ENCODE measurements around the gene MCHR1.
"Not testable (repeated sequence)": the region's sequence is repeated elsewhere in the genome, so short reads cannot be mapped to it uniquely, and the experiment has no call there.

The MCHR1 gene

DNA sequence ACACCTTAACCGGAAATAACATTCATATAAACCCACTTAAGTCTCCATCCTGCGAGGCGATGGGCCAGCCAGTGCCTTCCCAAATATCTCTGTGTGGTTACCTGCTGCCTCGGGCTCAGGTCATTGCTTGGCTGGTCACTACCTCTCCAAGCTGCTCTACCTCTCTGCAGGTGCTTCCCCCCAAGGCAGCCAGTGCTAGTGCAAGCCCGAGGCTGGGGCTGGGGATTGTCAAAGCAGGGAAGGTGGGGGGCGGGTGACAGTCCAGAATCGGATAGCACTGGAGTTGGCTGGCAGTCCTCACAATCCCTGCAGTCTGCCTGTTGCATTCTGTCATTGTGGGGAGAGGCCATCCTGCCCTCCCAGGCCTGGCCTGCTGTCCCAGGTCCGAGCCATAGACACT is 11.1 kb downstream of the MCHR1 start:
- DNase-seq (ENCODE audit: low spot score): no peak

DNA sequence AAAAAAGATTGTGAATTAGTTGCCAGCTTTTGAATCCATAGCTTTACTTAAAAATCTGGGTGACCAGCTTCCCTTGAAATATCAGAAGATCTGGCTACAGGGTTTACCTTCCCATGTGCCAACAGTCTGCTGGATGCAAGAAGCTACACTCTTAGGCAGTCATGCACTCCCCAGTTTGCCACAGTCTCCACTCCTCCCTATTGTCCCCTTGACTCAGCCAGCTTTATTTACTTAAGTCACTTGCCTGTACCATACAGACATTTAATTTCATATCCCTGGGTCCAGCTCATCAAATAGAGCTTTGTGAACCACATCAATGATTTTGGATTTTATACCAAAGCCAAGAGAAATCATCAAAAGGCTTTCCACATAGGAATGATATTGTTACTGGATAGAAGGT is 12.2 kb downstream of the MCHR1 start:
- DNase-seq (ENCODE audit: low spot score): no peak

DNA sequence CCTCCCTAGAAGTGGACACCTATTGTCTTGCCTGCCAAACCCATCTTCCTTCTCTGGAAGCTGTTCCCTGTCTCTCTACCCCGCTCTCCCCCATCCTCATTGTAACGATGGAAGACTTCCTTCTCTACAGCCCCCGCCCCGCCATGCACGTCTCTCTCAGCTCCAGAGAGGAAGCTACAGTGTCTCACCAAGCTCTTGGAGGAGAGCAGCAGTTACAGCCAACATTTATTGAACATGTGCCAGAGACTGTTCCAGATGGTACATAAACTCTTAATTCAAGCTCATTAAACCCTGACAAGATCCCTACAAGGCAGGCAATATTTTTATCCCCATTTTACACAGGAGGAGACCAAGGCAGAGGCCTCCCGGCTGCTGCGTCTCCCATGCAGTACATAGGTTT is 15.1 kb downstream of the MCHR1 start:
- DNase-seq (ENCODE audit: low spot score): no peak

DNA sequence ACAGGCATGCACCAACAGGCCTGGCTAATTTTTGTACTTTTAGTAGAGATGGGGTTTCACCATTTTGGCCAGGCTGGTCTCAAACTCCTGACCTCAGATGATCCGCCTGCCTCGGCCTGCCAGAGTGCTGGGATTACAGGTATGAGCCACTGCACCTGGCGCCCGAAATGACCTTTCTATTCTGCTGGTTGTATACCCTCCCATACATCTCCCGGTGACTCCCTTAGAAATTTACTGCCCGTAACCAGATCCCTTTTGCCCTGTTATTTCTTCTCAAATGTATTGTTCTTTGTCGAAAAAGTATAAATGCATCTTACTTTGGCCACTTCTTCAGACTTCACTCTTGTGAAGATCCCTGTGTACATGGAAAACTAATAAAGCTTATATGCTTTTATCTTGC is 22.0 kb downstream of the MCHR1 start:
- DNase-seq (ENCODE audit: low spot score): no peak

DNA sequence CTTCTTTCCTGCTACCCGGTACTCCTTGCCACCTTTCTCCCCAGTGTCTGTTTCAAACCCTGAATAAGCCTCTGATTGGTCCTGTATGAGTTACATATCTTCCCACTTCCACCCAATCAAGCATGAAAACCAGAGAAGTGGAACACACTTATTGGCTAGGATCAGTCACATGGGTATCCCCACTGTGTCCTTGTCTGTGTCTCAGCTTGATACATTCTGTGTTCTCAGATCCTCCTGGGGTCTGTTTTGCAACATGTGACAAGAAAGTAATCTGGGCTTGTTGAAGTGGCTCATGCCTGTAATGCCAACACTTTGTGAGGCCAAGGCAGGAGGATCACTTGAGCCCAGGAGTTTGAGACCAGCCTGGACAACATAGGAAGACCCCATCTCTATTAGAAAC is 23.9 kb downstream of the MCHR1 start:
- peak; percentile 26 for DNase-seq (ENCODE audit: low spot score)

DNA sequence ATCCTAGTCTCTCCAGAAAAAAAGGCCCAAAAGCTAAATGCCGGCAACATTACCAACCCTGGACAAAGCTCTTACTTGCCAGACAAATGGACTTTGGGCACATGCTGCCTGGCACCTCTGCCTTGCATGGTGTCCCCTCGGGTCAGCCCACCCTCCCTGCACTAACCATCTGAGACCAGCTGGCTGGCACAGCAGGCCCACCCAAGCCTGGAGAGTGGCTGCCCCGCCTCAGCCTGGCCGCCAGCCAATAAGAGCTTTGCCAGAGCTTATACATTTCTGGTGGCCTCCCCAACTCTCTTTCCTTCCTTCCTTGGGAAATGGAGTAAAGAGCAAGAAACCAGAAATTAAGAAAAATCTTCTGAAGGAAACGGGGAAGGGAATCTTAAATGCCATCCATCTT is 24.5 kb downstream of the MCHR1 start:
- DNase-seq (ENCODE audit: low spot score): no peak

DNA sequence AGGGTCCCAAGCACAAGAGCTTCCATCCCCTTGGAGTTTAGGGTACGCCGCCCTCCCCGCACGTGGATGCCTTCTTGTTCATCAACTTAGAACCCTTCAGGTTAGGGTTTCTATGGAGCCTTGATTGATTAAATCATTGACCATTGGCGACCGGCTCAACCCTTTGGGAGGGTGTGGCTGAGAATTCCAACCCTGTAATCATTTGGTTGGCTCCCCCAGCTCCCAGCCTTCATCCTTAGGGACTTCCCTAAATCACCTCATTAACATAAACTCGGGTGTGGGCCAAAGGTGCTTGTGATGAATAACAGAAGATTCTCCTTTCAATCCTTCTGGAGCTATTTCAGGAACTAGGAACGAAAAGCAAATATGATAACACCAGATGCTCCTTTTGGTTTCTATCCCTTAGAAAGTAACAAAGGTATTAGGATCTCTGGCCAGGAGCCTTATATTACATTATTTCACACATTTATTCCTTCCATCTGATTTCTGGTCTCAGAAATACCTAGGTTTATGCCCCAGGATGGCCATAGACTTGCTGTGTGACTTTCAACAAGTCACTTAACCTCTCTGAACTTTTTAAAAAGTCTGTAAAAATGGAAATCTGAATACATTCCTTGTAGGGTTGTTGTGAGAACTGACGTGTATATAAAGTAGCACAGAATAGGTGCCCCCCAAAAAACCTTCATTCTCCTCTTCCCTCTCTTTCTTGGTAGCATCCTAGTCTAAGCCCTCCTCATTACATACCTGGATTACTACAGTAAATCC is 26.8 kb downstream of the MCHR1 start:
- no peak for DNase-seq (ENCODE audit: low spot score)

DNA sequence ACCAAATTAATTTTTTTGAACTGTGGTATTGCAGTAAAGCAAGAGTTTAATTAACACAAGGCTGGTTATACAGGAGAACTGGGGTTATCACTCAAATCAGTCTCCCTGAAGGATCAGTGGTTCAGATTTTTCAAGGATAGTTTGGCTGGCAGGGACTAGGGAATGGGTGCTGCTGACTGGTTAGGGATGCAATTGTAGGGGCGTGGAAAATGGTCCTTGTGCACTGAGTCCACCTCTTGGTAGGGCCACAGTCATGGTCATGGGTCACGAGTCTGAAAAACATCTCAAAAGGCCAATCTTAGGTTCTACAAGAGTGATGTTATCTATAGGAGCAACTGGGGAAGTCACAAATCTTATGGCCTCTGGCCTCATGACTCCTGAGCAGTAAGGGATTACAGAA is 27.9 kb downstream of the MCHR1 start:
- no peak for DNase-seq (ENCODE audit: low spot score)

DNA sequence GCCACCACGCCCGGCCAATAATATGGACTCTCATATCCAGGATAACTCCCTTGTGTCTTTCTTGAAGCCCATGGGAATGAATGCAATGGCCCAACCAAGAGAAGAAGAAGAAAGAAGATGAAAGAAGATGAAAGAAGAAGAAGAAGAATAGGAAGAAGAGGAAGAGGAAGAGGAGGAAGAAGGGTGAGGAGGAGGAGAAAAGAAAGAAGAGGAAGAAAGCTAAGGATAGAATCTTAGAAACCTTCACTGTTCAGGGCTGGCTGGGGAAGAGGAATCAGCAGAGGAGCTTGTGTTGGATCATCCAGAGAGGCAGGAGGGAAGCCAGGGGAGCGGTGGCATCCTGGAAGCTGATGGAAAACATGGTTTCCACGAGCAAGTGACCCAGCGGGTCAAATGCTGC is 28.9 kb downstream of the MCHR1 start:
- DNase-seq (ENCODE audit: low spot score): no peak

DNA sequence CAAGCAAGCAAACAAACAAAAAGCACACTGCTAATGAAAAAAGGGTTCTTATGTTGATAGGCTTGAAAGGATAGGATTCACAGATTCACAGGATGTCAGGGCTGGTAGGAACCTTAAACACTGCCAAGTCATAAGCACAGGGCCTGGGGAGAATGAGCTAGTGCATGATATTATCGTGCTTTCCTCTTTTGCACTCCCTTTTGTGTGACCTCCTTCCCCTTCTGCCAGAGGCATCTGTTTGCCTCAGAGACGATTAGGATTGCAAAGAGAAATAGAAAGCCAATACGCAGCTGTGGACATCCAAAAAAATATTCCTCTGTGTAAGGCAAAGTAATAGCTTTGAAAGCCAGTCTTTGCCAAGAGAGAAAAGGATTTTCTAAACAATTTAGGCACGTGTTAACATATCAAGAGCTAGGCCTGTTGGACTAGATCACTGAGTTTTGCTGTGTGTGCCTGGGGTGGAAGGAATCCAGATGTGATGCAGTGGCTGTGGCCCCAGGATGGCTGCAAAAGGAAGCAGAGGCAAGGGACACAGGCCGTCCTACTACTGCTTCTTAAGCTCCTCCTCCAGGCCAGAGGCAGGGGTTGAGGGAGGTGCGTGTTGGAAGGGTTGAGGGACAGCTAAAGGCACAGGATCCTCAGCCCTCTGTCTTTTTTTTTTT is 30.6 kb downstream of the MCHR1 start:
- no peak for DNase-seq (ENCODE audit: low spot score)

DNA sequence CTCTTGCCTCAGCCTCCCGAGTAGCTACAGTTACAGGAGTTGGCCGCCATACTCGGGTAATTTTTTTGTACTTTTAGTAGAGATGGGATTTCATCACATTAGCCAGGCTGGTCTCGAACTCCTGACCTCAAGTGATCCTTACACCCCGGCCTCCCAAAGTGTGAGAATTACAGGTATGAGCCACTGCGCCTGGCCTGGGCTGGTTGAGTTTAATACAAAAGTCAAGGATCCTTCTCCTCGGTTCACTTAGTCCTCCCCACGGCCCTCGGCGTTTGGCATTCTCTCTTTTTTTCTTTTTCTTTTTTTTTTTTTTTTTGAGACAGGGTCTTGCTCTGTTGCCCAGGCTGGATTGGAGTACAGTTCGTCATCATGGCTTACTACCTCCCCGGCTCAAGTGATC is 33.0 kb downstream of the MCHR1 start:
- DNase-seq (ENCODE audit: low spot score): no peak

DNA sequence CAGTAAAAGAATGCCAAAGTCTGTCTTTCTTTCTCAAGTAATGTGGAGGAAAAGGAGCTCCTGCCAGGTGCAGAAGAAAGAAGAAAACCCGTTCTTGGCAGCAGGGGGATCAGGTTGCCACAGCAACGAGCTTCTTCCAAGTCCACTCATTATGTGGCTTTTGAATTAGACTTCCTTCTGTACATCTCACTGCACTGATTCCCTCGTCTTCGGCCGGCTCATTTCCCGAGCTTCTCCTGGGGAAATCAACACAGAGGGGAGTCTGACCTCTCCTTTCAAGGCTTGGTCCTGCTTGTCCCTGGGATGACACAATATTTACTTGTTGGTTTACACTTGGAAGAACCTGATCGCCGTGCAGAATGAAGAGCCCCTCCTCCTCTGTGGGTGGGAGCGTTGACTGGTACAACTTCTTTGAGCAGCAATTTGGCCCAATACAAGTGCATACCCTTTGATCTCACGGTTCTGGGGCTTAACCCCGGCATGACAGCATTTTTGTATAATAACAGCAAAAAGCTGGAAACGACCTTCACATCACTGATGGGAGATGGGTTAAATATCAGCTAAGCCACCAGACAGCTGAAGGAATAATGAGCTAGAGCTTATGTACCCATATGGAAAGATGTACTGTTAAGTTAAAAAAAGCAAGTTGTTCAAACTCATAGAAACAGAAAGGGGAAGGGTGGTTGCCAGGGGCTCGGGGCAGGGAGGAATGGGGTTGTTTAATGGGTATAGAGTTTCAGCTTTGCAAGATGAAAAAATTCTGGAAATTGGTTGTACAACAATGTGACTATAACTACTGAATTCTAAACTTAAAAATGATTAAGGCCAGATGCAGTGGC is 35.4 kb downstream of the MCHR1 start:
- peak; percentile 43 for DNase-seq (ENCODE audit: low spot score)

DNA sequence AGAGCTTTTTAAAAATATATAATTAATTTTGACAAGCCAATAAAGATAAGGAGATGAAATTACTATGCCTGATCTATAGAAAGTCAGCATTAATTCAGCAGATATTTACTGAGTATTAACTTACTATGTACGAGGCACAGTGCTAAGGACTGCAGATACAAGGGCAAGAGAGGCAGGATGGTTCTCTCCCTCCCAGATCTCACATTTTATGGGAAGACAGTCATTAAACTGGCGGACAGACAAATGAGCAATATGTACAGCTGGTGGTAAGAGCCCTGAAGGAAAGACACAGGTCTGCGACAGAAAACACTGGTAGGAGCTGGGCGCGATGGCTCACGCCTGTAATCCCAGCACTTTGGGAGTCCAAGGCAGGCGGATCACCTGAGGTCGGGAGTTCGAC is 36.8 kb downstream of the MCHR1 start:
- DNase-seq (ENCODE audit: low spot score): no peak

DNA sequence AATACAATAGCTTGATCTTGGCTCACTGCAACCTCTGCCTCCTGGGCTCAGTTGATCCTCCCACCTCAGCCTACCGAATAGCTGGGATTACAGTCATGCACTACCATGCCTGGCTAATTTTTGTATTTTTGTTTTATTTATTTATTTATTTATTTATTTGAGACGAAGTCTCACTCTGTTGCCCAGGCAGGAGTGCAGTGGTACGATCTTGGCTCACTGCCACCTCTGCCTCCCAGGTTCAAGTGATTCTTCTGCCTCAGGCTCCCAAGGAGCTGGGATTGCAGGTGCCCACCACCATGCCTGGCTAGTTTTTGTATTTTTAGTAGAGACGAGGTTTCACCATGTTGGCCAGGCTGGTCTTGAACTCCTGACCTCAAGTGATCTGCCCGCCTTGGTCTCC is 38.4 kb downstream of the MCHR1 start:
- DNase-seq (ENCODE audit: low spot score): not testable (repeated sequence)

DNA sequence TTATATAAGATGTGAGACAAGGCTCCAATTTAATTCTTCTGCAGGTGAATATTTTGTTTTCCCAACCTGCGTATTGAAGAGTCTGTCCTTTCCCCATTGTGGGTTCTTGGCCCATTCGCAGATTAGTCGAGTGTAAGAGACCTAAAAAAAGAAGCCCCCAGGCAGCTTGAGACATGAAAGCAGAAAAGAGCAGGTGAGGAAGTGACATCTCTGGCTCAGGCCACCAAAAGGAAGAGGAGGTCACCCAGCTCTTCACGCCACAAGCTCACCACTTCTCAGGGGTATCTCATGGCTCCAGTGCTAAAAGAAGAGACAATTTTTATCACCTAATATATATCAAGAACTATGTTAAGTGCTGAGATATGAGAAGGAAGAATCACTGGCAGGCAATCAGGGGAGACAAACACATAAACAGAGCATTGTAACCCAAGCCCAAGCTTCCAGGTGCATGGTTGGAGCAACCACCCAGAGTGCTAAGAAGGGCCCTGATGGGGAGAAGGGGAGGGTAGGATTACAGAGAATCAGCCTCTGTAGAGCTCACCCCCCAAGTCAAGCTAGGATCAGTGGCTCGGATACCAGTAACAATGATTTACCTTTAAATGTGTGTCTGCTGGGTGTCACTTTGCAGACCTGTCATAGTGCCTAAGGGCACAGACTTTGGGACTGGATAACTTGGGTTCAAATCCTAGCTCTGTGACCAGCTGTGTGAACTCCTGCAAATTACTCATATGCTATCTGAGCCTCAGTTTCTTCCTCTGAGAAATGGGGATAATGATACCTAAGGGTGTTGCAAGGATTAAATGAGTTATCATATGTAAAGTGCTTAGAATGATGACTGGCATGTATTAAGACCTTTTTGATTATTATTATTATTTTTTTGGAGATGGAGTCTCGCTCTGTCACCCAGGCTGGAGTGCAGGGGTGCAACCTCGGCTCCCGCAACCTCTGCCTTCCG is 39.2 kb downstream of the MCHR1 start:
- no peak for DNase-seq (ENCODE audit: low spot score)

DNA sequence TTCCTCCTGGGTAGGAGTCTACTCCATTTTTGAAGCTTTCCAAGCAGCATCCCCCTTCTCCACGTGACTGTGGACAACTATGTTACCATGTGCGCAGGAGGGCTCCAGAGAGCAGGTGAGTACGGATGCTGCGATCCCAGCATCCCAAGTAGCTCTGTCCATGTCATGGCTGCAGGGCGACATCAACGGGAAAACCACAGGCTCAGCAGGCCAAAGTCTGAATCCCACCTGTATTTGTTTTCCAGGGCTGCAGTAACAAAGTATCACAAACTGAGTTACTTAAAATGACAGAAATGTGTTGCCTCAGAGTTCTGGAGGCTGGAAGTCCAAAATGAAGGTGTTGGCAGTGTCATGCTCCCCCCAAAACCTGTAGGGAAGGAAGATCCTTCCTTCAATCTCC is 40.3 kb downstream of the MCHR1 start:
- DNase-seq (ENCODE audit: low spot score): no peak

DNA sequence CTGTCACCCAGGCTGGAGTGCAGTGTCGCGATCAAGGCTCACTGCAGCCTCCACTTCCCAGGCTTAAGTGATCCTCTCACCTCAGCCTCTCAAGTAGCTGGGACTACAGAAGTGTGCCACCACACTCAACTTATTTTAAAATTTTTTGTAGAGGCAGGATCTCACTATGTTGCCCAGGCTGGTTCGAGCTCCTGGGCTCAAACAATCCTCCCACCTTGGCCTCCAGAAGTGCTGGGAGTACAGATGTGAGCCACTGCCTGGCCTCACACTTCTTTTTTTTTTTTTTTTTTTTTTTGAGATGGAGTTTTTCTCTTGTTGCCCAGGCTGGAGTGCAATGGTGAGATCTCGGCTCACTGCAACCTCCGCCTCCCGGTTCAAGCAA is 40.9 kb downstream of the MCHR1 start:
- DNase-seq (ENCODE audit: low spot score): not testable (repeated sequence)

DNA sequence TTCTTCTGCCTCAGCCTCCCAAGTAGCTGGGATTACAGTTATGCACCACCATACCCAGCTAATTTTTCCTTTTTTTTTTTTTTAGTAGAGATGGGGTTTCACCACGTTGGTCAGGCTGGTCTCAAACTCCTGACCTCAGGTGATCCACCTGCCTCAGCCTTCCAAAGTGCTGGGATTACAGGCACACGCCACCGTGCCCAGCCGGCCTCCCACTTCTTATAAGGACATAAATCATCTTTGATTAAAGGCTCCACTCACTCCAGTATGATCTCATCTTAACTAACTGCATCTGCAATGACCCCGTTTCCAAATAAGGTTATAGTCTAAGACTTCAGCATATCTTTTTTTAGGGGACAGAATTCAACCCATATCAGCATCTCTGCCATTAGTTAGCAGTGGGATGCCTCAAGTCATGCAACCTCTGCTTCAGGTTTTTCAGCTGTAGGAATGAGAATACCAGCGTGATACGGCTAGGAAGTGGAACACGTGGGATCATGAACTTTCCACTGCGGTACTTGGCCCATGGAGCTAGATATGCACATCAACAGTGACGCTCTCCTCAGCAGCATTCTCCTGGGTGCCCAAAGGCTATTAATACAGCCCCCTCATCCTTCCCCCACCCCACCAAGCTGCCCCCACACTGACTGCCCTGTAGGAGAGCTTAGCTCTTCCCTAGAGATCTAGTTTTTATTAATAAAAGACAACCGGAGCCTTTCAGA is 41.4 kb downstream of the MCHR1 start:
- peak; percentile 19 for DNase-seq (ENCODE audit: low spot score)

DNA sequence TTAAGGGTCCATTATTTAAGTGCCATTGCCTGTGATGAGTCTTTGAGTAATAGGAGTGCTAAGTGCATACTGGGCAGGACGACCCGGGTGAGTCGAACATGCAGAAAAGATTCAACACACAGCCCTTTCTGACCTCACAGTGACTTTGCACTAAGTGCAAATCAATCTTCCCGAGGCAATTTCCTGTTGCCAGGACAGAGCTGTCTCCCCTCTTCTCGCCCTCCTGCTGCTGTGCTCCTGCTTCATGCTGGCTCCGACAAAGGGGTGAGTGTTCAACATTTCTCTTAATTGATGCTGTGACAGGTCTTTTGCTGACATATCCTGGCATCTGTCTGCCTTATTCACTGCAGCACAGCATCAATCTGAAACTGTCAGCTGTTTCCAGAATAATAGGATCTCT is 42.0 kb downstream of the MCHR1 start:
- peak; percentile 27 for DNase-seq (ENCODE audit: low spot score)

DNA sequence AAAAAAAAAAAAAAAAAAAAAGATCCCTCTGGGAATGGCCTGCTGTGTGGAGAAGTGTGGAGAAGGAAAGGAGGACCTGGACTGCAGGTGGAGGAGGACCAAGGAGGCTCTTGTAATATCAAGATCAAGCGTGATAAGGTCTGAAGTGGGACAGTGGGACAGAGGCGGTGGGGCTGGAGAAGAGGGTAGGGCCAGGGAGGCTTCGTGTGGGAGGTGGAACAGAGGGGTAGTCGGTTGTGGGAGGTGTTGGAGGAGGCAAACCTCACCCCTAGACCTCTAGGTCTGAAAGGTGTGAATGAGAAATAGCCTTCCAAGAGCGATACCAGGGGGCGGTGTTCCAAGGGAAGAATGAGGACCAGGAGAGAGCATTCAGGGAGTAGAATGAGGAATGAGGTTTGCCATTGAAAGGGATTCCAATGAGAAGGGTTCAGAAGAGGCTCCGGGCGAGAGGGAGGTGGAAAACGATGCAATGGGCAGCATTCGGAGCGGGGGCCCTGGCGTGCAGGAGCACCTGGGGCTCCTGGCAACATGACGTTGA is 44.2 kb downstream of the MCHR1 start:
- no peak for DNase-seq (ENCODE audit: low spot score)

DNA sequence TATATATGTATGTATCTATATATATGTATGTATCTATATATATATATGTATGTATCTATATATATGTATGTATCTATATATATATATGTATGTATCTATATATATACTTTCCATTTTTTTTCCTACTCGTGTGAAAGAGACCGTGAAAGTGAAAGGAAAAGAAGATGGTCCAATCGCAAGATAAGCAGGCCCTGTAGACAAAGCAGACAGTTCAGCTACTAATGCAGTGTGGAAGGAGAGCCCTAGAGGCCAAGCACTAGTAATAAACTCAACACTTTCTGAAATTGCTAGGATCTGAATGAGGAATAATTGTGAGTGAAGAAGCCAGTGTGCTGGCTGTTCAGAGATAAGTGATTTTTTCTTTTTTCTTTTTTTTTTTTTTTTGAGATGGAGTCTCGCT is 47.2 kb downstream of the MCHR1 start:
- no peak for DNase-seq (ENCODE audit: low spot score)

Measured in kidney tubule cell (primary cell).